Large intestine (tissue), 3 donors: ENCODE data around the gene HOMER2. TPM values are rescaled to one million over a fixed set of nuclear protein-coding genes. Genes with fewer than 3 reads are reported as not detected.

ENCODE experiments used
- DNase-seq, 2 donors: peaks; one replicate each; pipeline versions ENCODE4 v3.0.0 to v3.0.0-alpha.2; 2013
- H3K27ac ChIP-seq: one replicate; pipeline ENCODE4 v1.5.1; 2013; ENCODE audit warnings: low read length
- H3K27me3 ChIP-seq: 2 replicates; pipeline ENCODE4 v1.6.1; 2013; ENCODE audit warnings: low read length; ENCODE audit not compliant: control insufficient read depth, insufficient read depth
- H3K36me3 ChIP-seq: 2 replicates; pipeline ENCODE4 v1.6.1; 2013; ENCODE audit warnings: low read length; ENCODE audit not compliant: control insufficient read depth, insufficient read depth
- H3K4me1 ChIP-seq: one replicate; pipeline ENCODE4 v1.6.1; 2013; ENCODE audit warnings: low read length; ENCODE audit not compliant: control insufficient read depth, insufficient read depth
- H3K4me3 ChIP-seq: one replicate; pipeline ENCODE4 v1.5.1; 2013; ENCODE audit warnings: low read length
- H3K9me3 ChIP-seq: one replicate; pipeline ENCODE4 v1.6.1; 2013; ENCODE audit warnings: mild to moderate bottlenecking, low read depth, low read length, moderate library complexity; ENCODE audit not compliant: control insufficient read depth
- WGBS: methylation state at CpG from one replicate; pipeline ENCODE4 v1.1.5; 2013; ENCODE audit warnings: low lambda C conversion rate; ENCODE audit not compliant: insufficient coverage; 5-methylcytosine and 5-hydroxymethylcytosine counted together
- polyA plus RNA-seq: library from polyadenylated mRNA; unstranded; fragments of 120-200 nt; gene quantifications from one replicate; pipeline ENCODE4 v1.2.1, GENCODE V29; 2013

The HOMER2 gene
- polyA plus RNA-seq, 1 donor, result 7.1 TPM

GRCh38 chr15:82968066-82968465 is 15.5 kb upstream of the HOMER2 start:
- Histone ChIP-seq H3K4me1 (no peaks in the 10 kb centered on the region), H3K4me3 (no peak overlapping the region), H3K9me3 (no peaks in the 10 kb centered on the region), H3K36me3 (no peaks in the 10 kb centered on the region), H3K27me3 (no peaks in the 10 kb centered on the region), H3K27ac (no peak overlapping the region)
- DNase-seq, result no peak
- 88% methylated on average over 1 of the region's 4 CpGs for WGBS

GRCh38 chr15:82966671-82967071 is 14.2 kb upstream of the HOMER2 start:
- Histone ChIP-seq H3K36me3 (no peaks in the 10 kb centered on the region), H3K9me3 (no peaks in the 10 kb centered on the region)
- WGBS, result no CpG with 5 or more reads among the region's 4 CpGs

GRCh38 chr15:82964890-82965289 is 12.4 kb upstream of the HOMER2 start:
- DNase-seq, result no peak
- 80% methylated on average over 2 of the region's 5 CpGs for WGBS
- no peaks in the 10 kb centered on the region for H3K4me1 ChIP-seq
- H3K27me3 ChIP-seq, result no peaks in the 10 kb centered on the region
- no peak overlapping the region for H3K27ac ChIP-seq
- no peak overlapping the region for H3K4me3 ChIP-seq
- H3K36me3 ChIP-seq, result no peaks in the 10 kb centered on the region
- H3K9me3 ChIP-seq, result no peaks in the 10 kb centered on the region

More at GRCh38 chr15:82966671-82967071, 14.2 kb upstream of the HOMER2 start:
- Histone ChIP-seq H3K4me3 (no peak overlapping the region), H3K27me3 (no peaks in the 10 kb centered on the region), H3K4me1 (no peaks in the 10 kb centered on the region), H3K27ac (no peak overlapping the region)
- DNase-seq, result no peak

GRCh38 chr15:82963471-82964341 is 11.2 kb upstream of the HOMER2 start:
- H3K27ac ChIP-seq, result no peak overlapping the region
- no peaks in the 10 kb centered on the region for H3K9me3 ChIP-seq
- DNase-seq, result no peak
- H3K4me1 ChIP-seq, result no peaks in the 10 kb centered on the region
- no peak overlapping the region for H3K4me3 ChIP-seq
- WGBS, result no CpG with 5 or more reads among the region's 7 CpGs
- no peaks in the 10 kb centered on the region for H3K36me3 ChIP-seq
- no peaks in the 10 kb centered on the region for H3K27me3 ChIP-seq

- DNase-seq, result no peak
- WGBS, result no CpG with 5 or more reads among the region's 3 CpGs
- Histone ChIP-seq H3K27ac (no peak overlapping the region), H3K4me3 (no peak overlapping the region), H3K4me1 (no peaks in the 10 kb centered on the region), H3K27me3 (no peaks in the 10 kb centered on the region), H3K9me3 (no peaks in the 10 kb centered on the region), H3K36me3 (no peaks in the 10 kb centered on the region)
Measured at GRCh38 chr15:82960766-82961165, 8.2 kb upstream of the HOMER2 start.

- WGBS, result no CpG with 5 or more reads among the region's 5 CpGs
- no peak overlapping the region for H3K27ac ChIP-seq
- H3K4me1 ChIP-seq, result no peaks in the 10 kb centered on the region
- DNase-seq, result no peak
- H3K4me3 ChIP-seq, result no peak overlapping the region
- no peaks in the 10 kb centered on the region for H3K9me3 ChIP-seq
- H3K27me3 ChIP-seq, result no peaks in the 10 kb centered on the region
- no peaks in the 10 kb centered on the region for H3K36me3 ChIP-seq
Measured at GRCh38 chr15:82959423-82959822, 6.9 kb upstream of the HOMER2 start.

- Histone ChIP-seq H3K4me3 (no peak overlapping the region), H3K4me1 (no peaks in the 10 kb centered on the region), H3K27me3 (no peaks in the 10 kb centered on the region), H3K27ac (no peak overlapping the region), H3K9me3 (no peaks in the 10 kb centered on the region), H3K36me3 (no peaks in the 10 kb centered on the region)
- WGBS, result no CpG with 5 or more reads among the region's 1 CpG
- DNase-seq, result no peak
Measured at GRCh38 chr15:82958638-82959037, 6.1 kb upstream of the HOMER2 start.

GRCh38 chr15:82951472-82952157 is 905 bp downstream of the HOMER2 start:
- Histone ChIP-seq H3K27ac (no peak overlapping the region), H3K4me3 (peak overlapping the region; percentile 9), H3K9me3 (no peaks in the 10 kb centered on the region), H3K36me3 (no peaks in the 10 kb centered on the region), H3K4me1 (no peaks in the 10 kb centered on the region), H3K27me3 (peaks cover 28% of the 10 kb centered on the region)
- WGBS, result 0% methylated on average over 1 of the region's 13 CpGs
- peak in 1 of 2 donors; percentile 22 for DNase-seq

GRCh38 chr15:82950746-82951370 is 1.7 kb downstream of the HOMER2 start:
- no peaks in the 10 kb centered on the region for H3K36me3 ChIP-seq
- no CpG with 5 or more reads among the region's 6 CpGs for WGBS
- no peak overlapping the region for H3K4me3 ChIP-seq
- no peaks in the 10 kb centered on the region for H3K9me3 ChIP-seq
- H3K27me3 ChIP-seq, result peaks cover 30% of the 10 kb centered on the region
- H3K4me1 ChIP-seq, result no peaks in the 10 kb centered on the region
- H3K27ac ChIP-seq, result no peak overlapping the region
- DNase-seq, result no peak

GRCh38 chr15:82950295-82950694 is 2.2 kb downstream of the HOMER2 start:
- Histone ChIP-seq H3K4me3 (no peak overlapping the region), H3K27ac (no peak overlapping the region)

More at GRCh38 chr15:82950295-82950694, 2.2 kb downstream of the HOMER2 start:
- Histone ChIP-seq H3K27me3 (peaks cover 30% of the 10 kb centered on the region), H3K4me1 (no peaks in the 10 kb centered on the region), H3K36me3 (no peaks in the 10 kb centered on the region), H3K9me3 (no peaks in the 10 kb centered on the region)
- WGBS, result 93% methylated on average over 4 of the region's 5 CpGs
- DNase-seq, result no peak
